ENCODE results near the gene C1QTNF12.

C1QTNF12 gene

GRCh38 chr1:1216770-1217620 lies 29.5 kb downstream of the C1QTNF12 start:
- H3K27ac ChIP-seq = no peak overlapping the region
- DNase-seq (ENCODE audit: low read depth, low spot score) = no peak

- H3K27ac ChIP-seq = no peak overlapping the region
- DNase-seq (ENCODE audit: low read depth, low spot score) = no peak
These were observed 30.5 kb downstream of the C1QTNF12 start for GRCh38 chr1:1215881-1216605.

GRCh38 chr1:1215080-1215676 lies 31.3 kb downstream of the C1QTNF12 start:
- H3K27ac ChIP-seq = no peak overlapping the region

GRCh38 chr1:1213345-1214265 lies 32.9 kb downstream of the C1QTNF12 start, which contains the start of gene TNFRSF4:
Gene TNFRSF4 (minus strand): TSS chr1:1214153. CDS start chr1:1214127, 26 bp downstream.
- H3K27ac ChIP-seq = no peak within 1 kb of the TSS
- no peak for DNase-seq (ENCODE audit: low read depth, low spot score)

More at GRCh38 chr1:1215080-1215676, 31.3 kb downstream of the C1QTNF12 start:
- no peak for DNase-seq (ENCODE audit: low read depth, low spot score)

DNA sequence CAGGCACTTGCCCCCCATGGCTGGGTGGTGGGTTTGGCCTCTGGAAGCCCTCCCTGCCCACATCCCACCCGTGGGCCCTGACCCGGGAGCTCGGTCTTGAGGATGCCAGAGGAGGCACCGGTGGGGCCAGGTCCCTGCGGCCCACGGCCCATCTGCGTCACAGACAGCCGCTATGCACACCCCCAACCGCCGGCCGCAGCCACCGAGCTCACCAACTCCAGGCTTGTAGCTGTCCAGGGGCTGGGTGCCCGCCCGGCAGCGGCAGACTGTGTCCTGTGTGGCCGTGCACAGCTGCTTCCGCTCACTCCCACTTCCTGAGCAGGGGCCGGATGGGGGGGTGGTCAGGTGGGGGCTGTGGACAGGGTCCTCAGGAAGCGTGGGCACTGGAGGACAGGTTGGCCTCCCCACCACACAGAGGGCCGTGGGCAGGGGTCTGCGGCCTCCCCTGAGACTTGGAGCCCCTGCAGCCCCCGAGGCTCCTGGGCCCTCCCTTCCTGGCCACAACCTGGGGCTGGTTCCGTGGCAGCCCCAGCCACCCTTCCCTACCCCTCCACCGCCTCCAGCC lies 33.7 kb downstream of the C1QTNF12 start:
- H3K27ac ChIP-seq = no peak overlapping the region
- no peak for DNase-seq (ENCODE audit: low read depth, low spot score)

DNA sequence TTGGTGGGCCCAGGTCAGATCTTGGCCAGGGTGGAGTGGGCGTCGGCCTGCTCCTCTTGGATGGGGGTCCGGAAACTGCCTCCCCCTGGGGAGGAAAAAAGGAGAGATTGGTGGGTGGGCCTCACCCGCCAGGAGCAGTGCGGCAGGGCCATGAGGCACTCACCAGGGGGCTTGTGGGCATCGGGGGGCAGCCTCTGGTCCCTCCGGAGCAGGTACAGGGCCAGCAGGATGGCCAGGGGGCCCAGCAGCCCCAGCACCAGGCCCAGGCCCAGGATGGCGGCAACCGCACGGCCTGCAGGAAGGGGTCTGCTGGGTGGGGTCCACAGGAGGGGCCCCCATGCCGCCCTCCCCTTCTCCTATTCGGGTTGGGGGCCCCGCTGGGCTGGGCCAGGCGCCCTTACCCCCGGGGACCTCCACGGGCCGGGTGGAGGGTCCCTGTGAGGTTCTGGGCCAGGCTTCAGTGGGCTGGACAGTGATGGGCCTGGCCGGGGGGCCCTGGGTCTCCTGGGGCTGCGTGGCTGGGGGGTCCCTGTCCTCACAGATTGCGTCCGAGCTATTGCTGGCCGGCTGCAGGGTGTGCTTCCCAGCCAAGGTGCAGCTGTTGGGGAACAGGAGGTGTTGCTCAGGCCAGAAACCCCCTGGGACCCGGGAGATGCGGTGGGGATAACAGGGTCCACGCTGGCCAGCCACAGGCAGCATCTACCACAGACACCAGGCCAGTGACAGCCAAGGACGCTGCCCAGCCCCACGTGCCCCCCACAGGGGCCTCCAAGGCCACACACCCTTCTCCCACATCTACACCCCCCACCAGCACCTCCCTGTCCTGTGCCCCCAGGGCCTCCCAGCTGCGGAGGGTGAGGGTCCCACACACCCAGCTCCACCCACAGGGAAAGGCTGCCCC lies 34.7 kb downstream of the C1QTNF12 start:
- no peak overlapping the region for H3K27ac ChIP-seq
- DNase-seq (ENCODE audit: low read depth, low spot score) = no peak

GRCh38 chr1:1210726-1211540 lies 35.6 kb downstream of the C1QTNF12 start:
- no peak for DNase-seq (ENCODE audit: low read depth, low spot score)

GRCh38 chr1:1208713-1209433 lies 37.6 kb downstream of the C1QTNF12 start:
- no peak for DNase-seq (ENCODE audit: low read depth, low spot score)
- H3K27ac ChIP-seq = no peak overlapping the region

More at GRCh38 chr1:1210726-1211540, 35.6 kb downstream of the C1QTNF12 start:
- H3K27ac ChIP-seq = no peak overlapping the region

- H3K27ac ChIP-seq = no peak overlapping the region
- DNase-seq (ENCODE audit: low read depth, low spot score) = no peak
These were observed 39.0 kb downstream of the C1QTNF12 start for GRCh38 chr1:1207571-1207892.

DNA sequence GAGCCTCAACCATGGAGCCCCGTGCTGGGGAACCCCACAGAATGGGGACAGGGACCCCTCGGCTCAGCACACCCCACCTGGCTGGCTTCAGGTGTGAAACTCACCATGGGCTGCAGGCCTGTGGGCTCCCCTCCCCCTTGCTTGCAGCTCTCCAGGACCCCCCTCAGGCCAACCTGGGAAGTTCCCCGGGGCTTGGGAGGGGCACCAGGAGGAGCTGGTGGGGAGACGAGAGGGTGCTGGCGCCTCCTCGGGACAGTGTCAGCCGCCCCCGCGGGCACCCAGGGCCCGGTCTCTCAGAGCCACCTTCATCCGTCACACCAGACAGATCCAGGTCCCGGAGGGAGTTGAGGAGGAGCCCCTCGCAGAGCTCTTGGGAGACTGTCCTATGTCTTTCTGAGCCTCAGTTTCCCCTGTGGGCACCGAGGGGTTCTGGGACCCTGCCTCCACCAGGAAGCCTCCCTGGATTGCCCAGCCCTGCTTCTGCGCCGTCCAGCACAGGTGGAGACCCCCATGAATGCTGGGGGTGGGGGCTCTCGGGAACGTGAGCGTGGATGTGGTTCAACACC lies 39.5 kb downstream of the C1QTNF12 start:
- no peak overlapping the region for H3K27ac ChIP-seq
- no peak for DNase-seq (ENCODE audit: low read depth, low spot score)

DNA sequence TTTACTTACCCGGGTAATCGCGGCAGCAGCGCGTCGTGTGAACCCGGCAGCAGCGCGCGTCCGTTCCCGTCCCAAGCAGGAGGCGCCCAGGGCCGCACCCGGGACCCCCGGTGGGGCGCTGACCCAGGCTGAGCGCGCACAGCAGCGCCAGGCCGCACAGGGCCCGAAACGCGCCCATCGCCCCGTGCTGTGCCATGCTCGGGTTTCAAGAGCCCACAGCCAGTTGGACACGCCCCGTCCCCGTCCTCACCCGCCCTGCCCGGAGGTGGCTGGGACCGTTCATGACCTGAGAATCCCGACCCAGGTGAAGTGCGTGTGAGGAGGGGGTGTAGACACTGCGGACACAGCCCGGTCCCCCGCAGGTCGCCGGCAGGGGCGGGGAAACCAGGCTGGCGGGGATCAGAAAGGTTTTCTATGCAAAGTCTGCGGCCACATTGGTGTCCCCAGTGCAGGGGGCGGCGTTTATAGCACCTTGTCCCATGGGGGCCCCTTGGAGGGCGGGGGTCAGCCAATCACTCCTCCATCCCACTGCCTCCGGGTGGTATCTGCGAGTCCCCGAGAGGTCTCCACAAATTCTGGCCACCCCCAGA lies 40.1 kb downstream of the C1QTNF12 start, which contains the start of gene TNFRSF18:
Gene TNFRSF18 (minus strand): TSS at position 217 of the 590 bp plus-strand sequence. CDS start 21 bp downstream, at position 196.
- no peak for DNase-seq (ENCODE audit: low read depth, low spot score)
- no peak within 1 kb of the TSS for H3K27ac ChIP-seq

GRCh38 chr1:1205769-1206375 lies 40.6 kb downstream of the C1QTNF12 start:
- H3K27ac ChIP-seq = no peak overlapping the region
- DNase-seq (ENCODE audit: low read depth, low spot score) = no peak

GRCh38 chr1:1204998-1205768 lies 41.3 kb downstream of the C1QTNF12 start:
- no peak overlapping the region for H3K27ac ChIP-seq
- no peak for DNase-seq (ENCODE audit: low read depth, low spot score)

GRCh38 chr1:1204425-1204920 lies 42.0 kb downstream of the C1QTNF12 start:
- DNase-seq (ENCODE audit: low read depth, low spot score) = no peak
- no peak overlapping the region for H3K27ac ChIP-seq

Measured in epithelial cell of prostate (primary cell).